HG02981 (cell line): Measurements from ENCODE around the gene MATK.

Experiments used
- ATAC-seq: cut with Tn5 transposase; IDR thresholded peaks from one replicate; pipeline ENCODE4 v1.9.1; 2021; ENCODE audit warnings: mild to moderate bottlenecking, moderate library complexity; ENCODE audit not compliant: unreplicated experiment

Gene MATK

DNA sequence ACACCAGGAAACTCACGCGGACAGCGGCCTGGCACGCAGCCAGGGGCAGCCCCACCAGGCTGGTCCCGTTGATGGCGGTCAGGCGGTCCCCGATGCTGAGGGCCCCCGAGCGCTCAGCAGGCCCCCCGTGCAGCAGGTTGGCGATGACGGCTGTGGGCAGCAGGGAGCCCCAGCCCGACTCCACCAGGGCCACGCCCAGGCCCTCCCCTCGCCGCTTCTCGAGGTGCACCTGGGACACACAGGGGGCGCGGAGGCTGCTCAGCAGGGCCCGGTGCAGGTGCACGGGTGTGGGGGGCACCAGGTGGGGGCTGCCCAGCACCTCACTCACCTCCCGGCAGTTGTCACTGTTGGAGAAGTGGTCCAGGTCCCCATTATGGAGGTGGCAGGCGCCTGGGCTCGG is 33.7 kb downstream of the MATK start:
- no peak for ATAC-seq

DNA sequence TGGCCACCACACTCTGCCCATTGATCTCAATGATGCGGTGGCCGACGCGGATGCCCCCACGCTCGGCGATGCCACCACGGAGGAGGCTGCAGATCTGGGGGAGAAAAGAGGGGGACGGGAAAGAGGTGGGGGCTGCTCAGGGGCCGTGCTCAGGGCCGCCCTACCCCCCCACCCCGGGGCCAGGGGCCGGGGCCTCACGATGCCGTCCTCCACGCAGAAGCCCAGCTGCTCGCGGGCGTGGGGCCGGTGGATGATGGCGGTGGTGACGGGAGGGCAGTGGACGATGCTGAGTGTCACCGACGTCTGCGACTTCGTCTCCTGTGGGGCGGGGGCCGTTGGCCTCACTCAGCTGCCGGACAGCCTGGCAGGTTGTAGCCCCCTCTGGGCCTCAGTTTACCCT is 34.9 kb downstream of the MATK start:
- no peak for ATAC-seq

DNA sequence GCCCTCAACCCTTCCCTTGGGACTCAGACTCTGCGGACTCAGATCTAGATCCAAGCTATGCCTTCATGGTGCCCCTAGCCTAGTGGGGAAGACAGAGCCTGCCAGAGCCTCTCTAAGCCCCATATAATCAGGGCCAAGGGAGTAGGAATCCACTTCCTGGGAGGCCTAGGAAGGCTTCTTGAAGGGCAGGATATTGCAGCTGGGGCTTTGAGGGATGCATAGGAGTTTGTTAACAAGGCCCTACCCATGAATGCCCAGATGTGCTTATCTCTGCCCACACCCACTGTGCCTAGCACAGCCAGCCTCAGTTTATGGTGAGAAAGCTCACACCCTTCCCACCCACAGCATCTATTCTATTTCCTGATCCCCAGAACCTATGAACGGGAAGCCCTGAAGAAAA is 36.0 kb downstream of the MATK start:
- no peak for ATAC-seq

DNA sequence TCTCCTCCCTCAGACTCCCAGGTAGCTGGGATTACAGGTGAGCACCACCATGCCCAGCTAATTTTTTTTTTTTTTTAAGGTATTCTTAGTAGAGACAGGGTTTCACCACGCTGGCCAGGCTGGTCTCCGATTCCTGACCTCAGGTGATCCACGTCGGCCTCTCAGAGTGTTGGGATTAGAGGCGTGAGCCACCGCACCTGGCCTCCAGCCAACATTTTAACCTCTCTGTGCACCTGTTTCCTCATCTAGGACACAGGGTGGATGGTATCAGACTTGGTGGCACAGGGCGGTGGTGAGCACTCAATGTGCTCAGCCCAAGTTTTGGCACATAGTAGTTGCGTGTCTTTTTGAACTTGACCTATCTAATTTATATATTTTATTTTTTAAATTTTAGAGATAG is 37.2 kb downstream of the MATK start:
- ATAC-seq: no peak

DNA sequence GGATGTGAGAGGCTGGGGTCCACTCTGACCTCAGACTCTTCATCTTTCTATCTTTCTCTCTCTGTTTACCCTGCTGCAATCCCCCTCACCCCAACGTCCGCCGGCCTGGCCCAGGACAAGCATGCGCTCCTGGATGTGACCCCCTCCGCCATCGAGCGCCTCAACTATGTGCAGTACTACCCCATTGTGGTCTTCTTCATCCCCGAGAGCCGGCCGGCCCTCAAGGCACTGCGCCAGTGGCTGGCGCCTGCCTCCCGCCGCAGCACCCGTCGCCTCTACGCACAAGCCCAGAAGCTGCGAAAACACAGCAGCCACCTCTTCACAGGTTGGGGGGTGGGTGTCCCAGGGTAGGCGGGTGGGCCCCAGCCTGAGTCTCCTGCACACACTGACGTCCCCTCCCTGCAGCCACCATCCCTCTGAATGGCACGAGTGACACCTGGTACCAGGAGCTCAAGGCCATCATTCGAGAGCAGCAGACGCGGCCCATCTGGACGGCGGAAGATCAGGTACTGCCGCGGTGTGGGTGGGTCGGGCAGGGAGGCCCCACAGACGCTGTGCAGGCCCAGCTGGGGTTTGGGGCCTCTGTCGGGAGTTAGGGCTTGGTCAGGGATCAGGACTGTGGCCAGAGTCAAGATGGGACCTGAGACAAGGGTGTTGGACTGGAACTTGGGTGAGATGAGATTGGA is 39.7 kb downstream of the MATK start:
- ATAC-seq: no peak

DNA sequence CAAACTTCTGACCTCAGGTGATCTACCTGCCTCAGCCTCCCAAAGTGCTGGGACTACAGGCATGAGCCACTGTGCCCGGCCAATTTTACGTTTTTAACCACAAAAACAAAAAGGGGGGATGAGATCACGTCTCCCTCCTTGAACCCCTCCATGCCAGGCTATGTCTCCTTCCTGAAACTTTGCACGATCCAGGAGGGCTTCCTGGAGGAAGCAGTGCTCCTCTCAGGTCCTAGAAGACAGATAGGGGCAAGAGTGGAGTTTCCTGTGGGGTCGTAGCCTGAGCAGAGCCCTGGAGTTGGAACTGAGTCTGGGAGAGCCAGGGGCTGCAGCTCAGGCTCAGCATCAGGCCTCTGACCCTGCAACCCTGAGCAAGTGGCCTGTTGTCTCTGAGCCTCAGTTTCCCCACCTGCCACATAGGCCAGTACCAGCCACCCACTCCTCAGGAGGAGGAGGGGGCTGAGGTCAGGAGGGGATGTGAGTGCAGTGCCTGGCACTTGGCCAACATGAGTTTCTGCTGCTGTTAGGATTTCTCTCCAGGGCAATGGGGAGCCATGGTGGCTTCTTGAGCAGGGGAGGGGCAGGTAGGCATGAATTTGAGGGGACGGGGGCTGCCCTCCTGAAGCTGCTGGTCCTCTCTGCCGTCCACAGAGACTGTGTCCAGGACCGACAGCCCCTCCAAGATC is 40.7 kb downstream of the MATK start:
- no peak for ATAC-seq

DNA sequence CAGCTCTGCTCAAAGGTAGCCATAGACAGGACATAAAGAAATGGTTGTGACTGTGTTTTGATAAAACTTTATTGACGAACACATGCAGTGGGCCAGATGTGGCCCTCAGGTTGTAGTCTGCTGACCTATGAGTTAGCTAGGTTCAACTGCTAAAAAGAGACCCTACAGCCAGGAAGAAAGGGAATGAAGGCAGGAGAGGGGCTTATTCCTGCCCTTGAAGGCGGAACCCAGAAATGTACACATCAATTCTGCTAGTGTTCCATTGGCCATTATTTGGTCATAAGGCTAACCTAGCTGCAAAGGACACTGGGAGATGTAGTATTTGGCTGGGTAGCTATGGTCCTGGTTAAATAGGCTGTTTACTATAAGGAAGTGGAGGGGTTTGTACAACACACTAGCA is 42.7 kb downstream of the MATK start:
- no peak for ATAC-seq

DNA sequence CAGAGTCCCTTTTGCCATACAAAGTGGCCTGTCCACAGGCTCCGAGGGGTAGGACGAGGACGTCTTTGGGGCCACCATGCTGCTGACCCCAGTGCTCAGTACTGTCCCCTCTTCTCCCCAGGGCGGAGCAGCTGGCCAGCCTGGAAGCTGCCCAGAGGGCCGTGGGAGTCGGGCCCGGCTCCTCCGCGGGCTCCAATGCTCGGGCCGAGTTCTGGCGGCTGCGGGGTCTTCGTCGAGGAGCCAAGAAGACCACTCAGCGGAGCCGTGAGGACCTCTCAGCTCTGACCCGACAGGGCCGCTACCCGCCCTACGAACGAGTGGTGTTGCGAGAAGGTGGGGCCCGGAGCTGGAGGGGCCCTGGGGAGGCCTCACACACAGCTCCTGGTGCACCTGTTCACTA is 45.8 kb downstream of the MATK start:
- ATAC-seq: no peak

DNA sequence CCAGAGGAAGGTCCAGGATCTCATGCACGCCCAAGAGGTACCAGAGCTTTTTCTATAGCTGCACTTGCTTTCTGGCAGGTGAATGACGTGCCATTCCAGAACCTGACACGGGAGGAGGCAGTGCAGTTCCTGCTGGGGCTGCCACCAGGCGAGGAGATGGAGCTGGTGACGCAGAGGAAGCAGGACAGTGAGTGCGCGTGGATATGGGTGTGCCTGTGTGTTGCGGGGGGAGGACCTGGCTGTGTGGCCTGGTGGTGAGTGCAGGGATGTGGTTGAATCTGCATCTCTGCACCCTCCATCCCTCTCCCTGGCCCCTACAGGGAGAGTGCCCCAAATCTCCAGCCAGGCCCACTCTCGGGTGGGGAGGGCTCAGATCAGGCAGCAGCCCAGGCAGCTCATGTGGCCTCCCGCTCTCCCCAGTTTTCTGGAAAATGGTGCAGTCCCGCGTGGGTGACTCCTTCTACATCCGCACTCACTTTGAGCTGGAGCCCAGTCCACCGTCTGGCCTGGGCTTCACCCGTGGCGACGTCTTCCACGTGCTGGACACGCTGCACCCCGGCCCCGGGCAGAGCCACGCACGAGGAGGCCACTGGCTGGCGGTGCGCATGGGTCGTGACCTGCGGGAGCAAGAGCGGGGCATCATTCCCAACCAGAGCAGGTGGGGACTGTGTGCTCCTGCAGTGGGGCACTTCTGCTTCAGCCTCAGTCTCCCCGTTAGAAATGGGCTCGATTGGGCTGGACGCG is 47.5 kb downstream of the MATK start:
- no peak for ATAC-seq

DNA sequence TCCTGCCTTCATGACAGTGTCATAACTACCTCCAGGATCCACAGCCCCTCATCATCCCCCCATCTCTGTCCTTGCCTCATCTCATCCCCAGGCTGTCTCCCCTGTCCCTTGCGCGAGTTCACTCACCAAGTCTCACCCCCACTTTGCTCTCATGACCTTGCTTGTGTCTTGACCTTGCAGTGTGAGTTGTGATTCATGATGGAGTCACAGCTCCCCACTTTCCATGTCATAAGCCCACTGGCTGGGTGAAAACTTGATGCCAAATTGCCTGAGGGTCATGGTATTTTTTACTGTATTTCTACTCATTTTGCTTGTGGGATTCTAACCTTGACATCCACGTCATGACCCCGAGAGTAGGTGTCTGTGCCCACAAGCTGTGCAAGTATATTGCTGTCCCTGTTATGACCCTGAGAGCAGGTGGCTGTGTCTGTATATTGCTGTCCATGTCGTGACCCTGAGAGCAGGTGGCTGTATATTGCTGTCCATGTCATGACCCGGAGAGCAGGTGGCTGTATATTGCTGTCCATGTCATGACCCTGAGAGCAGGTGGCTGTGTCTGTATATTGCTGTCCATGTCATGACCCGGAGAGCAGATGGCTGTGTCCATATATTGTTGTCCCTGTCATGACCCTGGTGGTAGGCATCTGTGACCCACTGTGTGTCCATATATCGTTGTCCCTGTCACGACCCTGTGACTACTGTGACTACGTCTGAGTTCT is 48.5 kb downstream of the MATK start:
- ATAC-seq: no peak

DNA sequence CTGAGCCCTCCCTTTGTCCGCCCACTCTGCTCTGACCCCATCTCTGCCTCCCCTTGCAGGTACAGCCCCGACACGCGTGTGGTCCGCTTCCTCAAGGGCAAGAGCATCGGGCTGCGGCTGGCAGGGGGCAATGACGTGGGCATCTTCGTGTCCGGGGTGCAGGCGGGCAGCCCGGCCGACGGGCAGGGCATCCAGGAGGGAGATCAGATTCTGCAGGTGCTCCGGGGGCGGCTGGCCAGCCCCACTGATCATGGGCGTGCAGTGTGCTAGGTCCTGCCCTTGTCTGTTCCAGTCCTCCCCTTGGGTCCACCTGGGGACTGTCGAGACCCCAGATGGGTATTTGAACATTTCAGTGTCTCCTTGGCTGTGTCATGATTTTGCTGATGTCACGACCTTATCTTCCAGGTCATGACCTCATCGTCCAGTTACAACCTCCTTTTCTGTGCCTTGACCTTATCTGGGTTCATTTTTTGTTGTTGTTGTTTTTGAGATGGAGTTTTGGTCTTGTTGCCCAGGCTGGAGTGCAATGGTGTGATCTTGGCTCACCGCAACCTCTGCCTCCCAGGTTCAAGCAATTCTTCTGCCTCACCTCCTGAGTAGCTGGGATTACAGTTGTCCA is 50.0 kb downstream of the MATK start:
- ATAC-seq: no peak

DNA sequence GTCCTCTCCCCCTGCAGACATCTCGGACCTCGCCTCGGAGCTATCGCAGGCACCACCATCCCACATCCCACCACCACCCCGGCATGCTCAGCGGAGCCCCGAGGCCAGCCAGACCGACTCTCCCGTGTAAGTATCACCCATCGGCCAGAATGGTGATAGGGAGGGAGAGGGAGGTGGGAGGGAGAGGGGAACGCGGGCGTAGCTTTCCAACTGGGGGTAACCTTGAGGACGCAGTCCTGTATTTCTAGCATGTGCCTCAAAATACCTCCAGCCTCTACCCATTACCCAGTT is 51.9 kb downstream of the MATK start:
- no peak for ATAC-seq

DNA sequence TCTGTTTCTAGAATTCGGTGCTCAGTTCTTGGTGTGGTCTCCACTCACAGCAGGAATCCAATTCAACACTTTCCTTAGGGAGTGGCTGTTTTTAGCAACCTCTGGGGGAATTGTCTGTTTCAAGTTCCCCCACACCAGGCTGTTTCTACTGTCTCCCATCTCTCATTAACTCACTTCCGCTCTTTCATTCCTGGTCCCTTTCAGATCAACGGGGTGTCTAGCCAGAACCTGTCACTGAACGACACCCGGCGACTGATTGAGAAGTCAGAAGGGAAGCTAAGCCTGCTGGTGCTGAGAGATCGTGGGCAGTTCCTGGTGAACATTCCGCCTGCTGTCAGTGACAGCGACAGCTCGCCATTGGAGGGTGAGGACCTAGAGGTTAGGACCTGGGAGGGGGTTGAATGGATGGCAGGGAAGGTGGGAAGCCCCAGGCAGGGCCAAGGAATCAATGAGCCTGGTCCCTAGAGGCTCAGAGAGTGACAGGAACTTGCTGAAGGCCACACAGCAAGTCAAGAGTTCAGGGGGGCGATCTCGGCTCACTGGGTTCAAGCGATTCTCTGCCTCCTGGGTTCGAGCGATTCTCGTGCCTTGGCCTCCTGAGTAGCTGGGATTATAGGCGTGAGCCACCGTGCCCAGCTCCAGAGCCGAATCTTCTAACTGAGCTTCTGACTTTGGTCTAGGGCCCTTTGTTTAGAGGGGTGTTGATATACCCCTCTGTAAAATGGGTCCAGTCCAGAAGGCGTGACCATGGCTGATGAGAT is 52.5 kb downstream of the MATK start:
- no peak for ATAC-seq

DNA sequence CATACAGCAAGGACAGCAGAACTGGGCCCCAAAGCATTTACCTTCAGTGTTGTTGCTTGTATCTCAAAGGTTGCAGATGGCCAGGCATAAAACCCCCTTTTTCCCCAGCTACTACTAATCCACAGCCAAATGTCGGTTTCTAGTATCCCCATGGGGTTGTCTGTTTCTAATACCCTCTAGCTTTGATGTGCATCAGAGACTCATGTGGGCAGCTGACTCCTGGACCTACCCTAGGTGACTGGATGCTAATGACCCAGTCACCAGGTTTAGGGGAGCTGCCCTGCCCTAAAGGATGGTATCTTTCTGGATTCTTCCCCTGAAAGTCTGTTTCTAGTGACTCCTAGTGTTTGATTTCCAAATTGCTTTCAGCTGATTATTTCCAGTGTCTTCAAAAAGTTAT is 54.1 kb downstream of the MATK start:
- ATAC-seq: no peak

DNA sequence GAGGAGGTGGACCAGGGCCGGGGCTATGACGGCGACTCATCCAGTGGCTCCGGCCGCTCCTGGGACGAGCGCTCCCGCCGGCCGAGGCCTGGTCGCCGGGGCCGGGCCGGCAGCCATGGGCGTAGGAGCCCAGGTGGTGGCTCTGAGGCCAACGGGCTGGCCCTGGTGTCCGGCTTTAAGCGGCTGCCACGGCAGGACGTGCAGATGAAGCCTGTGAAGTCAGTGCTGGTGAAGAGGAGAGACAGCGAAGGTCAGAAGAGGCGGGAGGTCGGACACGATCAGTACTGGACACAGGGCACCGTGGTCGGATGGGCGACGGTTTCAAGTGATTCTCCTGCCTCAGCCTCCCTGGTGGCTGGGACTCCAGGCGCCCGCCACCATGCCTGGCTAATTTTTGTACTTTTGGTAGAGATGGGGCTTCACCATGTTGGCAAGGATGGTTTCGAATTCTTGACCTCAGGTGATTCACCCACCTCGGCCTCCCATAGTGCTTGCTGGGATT is 55.7 kb downstream of the MATK start:
- no peak for ATAC-seq
